NCI-H2107 treated with DMSO at 0.1 percent for 48 hours (cell line): ENCODE results near the gene DNAH17.

Experiments used
- DNase-seq: peaks from one replicate; lab custom pipeline; 2025; ENCODE audit not compliant: unreplicated experiment; lab: John Stamatoyannopoulos, UW

DNAH17 gene

DNA sequence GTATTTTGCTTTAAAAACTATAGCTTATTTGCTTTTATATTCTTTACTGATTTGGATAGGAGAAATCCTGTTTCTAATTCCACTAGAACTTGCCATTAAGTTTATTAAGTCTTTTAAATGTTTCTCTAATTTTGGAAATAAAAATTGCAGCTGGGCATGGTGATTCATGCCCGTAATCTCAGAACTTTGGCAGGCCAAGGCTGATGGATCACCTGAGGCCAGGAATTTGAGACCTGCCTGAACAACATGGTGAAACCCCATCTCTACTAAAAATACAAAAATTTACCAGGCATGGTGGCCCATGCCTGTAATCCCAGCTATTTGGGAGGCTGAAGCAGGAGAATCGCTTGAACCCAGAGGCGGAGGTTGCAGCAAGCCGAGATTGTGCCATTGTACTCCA lies 30.7 kb downstream of the DNAH17 start:
- DNase-seq, result no peak

GRCh38 chr17:78544881-78545755 lies 32.1 kb downstream of the DNAH17 start:
- DNase-seq, result no peak

GRCh38 chr17:78541488-78542206 lies 35.5 kb downstream of the DNAH17 start:
- DNase-seq, result no peak

GRCh38 chr17:78539781-78540180 lies 37.4 kb downstream of the DNAH17 start:
- no peak for DNase-seq

DNA sequence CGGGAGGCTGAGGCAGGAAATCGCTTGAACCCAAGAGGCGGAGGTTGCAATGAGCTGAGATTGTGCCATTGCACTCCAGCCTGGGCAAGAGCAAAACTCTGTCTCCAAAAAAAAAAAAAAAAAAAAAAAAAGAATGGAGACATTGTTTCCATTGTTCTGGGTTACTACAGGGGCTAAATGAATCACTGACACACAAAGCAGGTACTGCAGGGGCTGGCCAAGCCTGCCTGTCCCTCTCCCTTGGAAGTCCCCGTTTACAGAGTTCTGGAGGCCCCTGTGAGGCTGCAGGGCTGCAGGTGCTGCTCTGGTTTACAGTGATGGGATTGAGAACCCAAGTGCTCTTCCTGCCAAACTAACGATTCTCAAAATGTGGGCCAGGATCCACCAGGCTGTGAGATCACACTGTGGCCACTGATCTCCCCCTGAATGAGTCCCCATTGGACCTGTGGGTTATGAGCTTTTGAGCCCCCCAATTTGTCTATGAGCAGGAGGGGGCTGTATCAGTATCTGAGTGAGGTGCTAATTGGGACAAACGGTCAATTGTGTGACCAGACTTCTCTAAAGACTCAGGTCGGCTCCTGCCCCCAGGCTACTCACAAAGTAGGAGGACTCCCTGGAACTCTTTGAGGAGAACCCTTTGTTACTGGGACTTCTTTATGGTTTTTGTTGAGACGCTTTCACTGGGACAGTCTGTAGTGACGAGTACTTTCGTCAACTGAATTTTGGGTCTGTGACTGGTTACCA lies 39.0 kb downstream of the DNAH17 start:
- no peak for DNase-seq

- DNase-seq, result no peak
These were observed 39.9 kb downstream of the DNAH17 start for GRCh38 chr17:78537217-78537860.

- DNase-seq, result peak; percentile 84
These were observed 41.7 kb downstream of the DNAH17 start for GRCh38 chr17:78535273-78536197.

DNA sequence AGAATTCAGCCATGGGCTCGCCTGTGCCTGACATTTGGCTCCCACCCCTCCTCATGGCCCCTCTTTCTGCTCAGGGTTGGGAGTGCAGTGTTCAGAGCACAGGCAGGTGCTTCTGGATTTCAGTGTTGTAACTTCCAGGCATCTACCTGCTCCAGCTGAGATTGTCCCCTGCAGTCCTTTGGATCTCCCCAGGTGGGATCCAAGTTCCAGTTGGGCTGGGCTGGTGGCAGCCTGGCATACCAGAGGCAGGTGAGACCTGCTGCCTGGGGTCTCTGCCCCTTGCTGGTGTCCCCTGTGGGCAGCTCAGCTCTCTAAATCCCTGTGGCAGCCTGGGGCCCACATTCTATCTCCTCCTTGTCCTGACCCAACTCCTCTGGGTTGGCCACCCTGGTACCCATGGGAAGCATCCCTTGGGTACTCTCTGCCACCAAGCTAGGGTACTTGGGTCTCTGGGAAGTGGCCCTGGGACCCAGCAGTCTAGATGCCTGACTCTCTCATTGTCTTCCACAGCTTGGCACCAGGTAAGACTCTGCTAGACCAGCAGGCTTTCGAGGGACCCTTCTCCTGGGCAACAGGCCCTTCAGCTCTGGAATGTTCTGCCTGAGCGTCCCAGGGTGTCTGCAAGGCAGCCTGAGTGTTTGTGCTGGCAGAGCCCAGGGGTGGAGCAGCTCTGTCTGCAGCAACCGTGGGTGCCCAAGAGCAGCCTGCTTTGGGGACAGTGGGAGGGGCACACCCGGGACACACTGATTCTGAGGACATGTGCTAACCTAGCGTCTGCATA lies 42.5 kb downstream of the DNAH17 start:
- DNase-seq, result no peak

DNA sequence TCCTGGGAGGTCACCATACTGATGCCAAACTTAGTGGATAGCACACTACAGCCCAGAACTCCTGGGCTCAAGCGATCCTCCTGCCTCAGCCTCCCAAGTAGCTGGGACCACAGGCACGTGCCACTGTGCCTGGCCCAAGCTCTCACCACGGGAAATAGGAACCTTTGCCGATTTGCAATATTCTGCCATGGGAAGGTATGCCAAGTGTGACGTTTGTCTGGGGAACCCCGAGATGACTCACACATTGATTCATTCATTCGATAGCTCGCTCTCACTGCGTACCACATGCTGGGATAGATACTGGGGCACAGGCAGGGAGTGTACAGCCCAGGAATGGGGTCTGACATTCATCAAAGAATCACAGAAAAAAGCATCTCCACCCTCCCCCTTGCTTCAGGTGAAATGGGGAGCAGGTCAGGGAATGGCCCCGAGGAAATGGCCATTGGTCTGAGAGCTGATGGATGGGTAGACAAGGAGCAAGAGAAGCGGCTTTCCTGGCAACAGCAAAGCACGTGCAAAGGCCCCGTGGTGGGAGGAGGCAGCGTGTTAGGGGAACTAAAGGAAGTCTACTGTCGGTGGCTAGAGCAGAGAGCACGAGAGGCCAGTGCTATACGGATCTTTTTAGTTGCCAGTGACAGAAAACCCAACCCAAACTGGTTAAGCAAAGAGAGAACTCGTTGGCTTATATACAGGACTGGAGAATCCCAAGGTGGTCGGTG lies 44.1 kb downstream of the DNAH17 start:
- DNase-seq, result no peak

GRCh38 chr17:78532311-78532710 lies 44.9 kb downstream of the DNAH17 start:
- DNase-seq, result no peak

- no peak for DNase-seq
These were observed 46.5 kb downstream of the DNAH17 start for GRCh38 chr17:78530675-78531074.

- peak; percentile 84 for DNase-seq
These were observed 47.1 kb downstream of the DNAH17 start for GRCh38 chr17:78529871-78530670.

DNA sequence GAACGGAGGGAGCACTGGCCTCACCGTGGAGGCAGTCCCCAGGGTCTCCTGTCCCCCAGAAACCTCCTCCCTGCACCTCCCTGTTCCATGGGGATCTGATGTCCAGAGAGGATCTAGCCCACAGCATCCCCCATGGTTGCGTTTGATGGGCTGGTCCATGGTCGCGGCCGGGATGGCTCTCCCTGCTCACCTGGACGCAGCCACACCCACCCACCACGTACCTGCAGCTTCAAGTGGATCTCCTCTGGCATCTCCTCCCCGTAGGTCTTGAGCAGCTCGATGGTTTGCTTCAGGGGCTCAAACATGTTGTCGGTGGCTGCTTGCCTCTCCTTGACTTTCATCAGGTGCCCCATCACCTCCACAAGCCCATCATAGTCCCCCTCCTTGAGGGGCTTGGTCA lies 47.9 kb downstream of the DNAH17 start:
- no peak for DNase-seq

DNA sequence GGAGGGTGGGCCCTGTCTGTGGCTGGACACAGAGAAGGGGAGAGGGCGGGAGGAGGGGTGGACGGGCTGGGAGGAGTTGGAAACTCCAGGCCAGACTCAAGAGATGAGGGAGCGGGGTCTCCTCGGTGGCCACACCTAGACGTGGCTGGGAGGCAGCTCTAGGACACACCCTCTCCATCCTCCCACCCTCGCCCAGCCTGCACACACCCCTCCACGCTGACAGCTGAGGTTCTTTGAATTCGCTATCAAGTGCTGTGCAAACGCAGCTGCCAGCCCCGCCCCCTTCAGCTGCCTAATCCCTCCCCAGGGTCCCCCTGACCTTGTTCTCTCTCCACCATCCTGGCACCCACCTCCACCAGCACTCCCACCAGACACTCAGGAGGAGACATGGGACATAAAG lies 48.7 kb downstream of the DNAH17 start:
- peak; percentile 31 for DNase-seq

DNA sequence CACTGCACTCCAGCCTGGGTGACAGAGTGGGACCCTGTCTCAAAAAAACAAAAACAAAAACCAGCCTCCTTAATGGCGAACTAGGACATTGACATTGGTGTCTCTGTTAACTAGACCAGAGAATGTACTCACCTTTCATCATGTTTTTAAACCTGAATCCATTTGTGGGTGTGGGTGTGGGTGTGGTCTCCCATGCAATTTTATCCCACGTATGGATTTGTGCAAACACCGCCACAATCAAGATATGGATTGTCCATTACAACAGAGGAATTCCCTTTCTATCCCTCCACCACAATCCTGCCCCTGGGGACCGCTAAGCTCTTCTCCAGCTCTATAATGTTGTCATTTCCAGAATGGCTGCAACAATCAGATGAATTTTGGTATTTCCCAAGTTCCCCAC lies 49.9 kb downstream of the DNAH17 start:
- no peak for DNase-seq

DNA sequence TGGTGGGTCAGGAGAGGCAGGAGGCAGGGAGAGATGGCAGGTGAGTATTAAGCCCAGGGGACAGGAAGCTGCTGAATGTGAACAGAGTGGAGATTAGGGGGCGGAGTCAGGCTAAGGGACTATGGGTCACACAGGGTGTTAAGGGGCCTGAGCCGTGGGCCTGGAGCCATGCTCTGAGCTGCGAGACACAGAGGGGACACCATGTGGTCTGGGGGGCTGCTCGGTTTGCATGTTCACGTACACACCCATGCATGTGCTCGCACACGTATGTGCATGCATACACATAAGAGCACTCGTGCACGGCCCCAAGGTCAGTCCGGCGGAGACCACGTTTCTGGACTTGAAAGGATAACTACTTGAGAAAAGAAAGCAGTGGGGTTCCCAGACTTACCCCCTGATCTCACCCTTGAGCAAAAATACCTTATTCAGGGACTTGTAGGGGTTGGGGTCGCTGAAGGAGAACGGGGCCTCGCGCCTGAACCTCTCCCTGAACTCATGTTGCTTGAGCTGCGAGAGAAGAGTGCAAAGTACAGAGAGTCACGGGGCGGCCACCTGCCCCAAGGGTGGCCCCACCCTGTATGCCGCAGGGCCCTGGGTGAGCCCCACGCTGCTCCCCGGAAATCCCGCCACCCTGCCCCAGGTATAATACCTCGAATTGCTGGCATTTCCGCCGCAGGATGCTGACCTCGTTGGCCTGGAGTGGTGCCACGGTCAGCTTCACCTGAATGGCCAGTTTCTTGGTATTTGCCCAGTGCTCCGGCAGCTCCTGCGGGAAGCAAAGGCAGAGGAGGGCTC lies 50.8 kb downstream of the DNAH17 start:
- no peak for DNase-seq

DNA sequence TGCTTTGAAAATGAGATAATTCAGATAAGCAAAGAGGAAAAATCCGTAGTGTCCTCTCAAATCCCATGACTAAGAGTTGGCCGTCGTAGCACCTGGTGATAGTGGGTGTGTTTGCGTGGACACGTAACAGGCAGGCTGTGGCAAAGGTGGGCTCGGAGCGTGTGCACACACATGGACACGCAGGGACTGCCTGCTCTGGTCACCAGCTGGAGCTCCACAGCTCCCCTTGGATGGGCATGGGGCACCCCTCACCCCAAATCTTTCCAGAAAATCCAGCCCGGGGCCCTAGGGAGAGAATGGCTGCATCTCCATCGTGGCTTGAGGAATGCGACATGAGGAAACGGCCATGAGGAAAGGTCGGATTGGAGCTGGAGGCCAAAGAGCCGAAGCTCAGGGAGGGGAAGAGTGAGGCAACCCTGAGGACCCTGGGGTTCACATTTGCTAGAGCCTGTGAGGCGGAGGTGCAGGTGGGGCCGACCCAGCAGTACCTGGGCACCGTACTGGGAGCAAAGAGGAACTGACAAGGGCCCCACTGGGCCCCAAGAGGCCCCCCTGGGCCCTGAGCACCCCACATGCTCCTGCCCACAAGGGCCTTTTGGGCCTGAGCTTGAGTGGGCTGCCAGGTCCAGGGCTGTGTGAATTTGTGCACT lies 51.6 kb downstream of the DNAH17 start:
- DNase-seq, result no peak
